ENCODE measurements around the gene NSMCE3.

The NSMCE3 gene

DNA sequence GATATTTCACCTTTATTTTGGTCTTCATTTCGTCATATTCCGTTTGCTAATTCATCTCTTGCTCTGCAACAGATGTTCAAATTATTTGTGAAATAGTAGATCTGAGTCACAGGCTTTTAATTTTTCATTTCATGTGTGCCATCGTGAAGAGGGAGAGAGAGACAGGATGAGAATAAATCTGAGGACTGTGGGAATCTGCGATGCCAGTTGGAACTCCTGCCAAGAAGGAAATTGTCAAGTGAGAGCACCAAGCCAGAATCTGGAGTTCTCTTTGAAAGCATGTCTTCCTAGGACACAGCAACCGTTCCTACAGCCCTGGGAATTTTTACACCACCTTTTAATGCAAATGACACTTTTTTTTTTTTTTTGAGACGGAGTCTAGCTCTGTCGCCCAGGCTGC, 48.8 kb downstream of the NSMCE3 start:
- no peak for DNase-seq (ENCODE audit: low read depth)

DNA sequence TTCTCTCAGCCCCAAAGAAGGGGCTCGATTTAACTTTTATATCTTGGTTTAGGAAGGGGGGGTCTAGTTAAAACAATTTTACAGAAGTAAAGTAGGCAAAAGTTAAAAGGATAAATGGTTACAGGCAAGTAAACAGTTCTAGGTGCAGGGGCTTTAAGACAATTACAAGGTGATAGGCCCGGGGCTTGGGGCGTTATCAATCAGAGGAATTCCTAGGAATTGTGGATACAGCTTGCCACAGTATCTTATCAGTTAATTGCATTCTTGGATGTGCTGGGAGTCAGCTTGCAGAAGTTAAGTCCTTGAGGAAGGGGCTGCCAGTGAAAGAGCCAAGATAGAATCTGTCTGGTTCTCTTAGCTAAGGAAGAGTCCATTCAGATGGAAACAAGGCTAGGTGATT, 52.7 kb downstream of the NSMCE3 start:
- DNase-seq (ENCODE audit: low read depth) = no peak

Data from stimulated activated CD8-positive, alpha-beta memory T cell treated with anti-CD3 and anti-CD28 coated beads, Interleukin-12 subunit alpha, Interleukin-12 subunit beta, amount 100 ng/mL, for 1 hour (primary cell).